H9 (cell line): ENCODE results near the gene INPP5A. TPM values are rescaled to one million over a fixed set of nuclear protein-coding genes. Genes with fewer than 3 reads are reported as not detected.

Experiments
- DNase-seq: peaks from one replicate; pipeline ENCODE4 v3.0.0-alpha.2; 2017
- H2AFZ ChIP-seq: one replicate; pipeline ENCODE4 v1.6.1; 2013; ENCODE audit warnings: mild to moderate bottlenecking, low read length, control low read depth, moderate library complexity
- H2AK5ac ChIP-seq: 2 replicates; pipeline ENCODE4 v1.6.1; 2013; ENCODE audit warnings: low read length, control low read depth, mixed read lengths; ENCODE audit not compliant: insufficient read length
- H2BK120ac ChIP-seq: one replicate; pipeline ENCODE4 v1.6.1; 2013; ENCODE audit warnings: low read depth, mild to moderate bottlenecking, low read length, control low read depth, inconsistent platforms; ENCODE audit not compliant: poor library complexity, severe bottlenecking
- H2BK12ac ChIP-seq: 2 replicates; pipeline ENCODE4 v1.6.1; 2013; ENCODE audit warnings: low read length, control low read depth, mixed read lengths, low read depth; ENCODE audit not compliant: insufficient read length
- H2BK15ac ChIP-seq: 2 replicates; pipeline ENCODE4 v1.6.1; 2013; ENCODE audit warnings: low read depth, low read length, control low read depth
- H2BK20ac ChIP-seq: one replicate; pipeline ENCODE4 v1.6.1; 2013; ENCODE audit warnings: low read depth, mild to moderate bottlenecking, low read length, control low read depth, inconsistent platforms; ENCODE audit not compliant: poor library complexity, severe bottlenecking
- H2BK5ac ChIP-seq: 2 replicates; pipeline ENCODE4 v1.6.1; 2013; ENCODE audit warnings: low read length, control low read depth, mixed read lengths; ENCODE audit not compliant: insufficient read length
- H3K14ac ChIP-seq: 2 replicates; pipeline ENCODE4 v1.6.1; 2013; ENCODE audit warnings: low read length, control low read depth; ENCODE audit not compliant: insufficient read depth
- H3K18ac ChIP-seq: 2 replicates; pipeline ENCODE4 v1.6.1; 2013; ENCODE audit warnings: low read depth, mild to moderate bottlenecking, mixed read lengths, low read length, control low read depth; ENCODE audit not compliant: insufficient read length
- H3K23ac ChIP-seq: 2 replicates; pipeline ENCODE4 v1.6.1; 2013; ENCODE audit warnings: low read length, control low read depth, mixed read lengths, low read depth; ENCODE audit not compliant: insufficient read length
- H3K23me2 ChIP-seq: 2 replicates; pipeline ENCODE4 v1.6.1; 2013; ENCODE audit warnings: low read depth, mild to moderate bottlenecking, mixed read lengths, low read length, control low read depth; ENCODE audit not compliant: insufficient read length, poor library complexity, severe bottlenecking
- H3K27ac ChIP-seq: 2 replicates; pipeline ENCODE4 v1.5.1; 2013; ENCODE audit warnings: low read length, control low read depth, mixed read lengths, low read depth; ENCODE audit not compliant: insufficient read length
- H3K27me3 ChIP-seq: 2 replicates; pipeline ENCODE4 v1.6.1; 2013; ENCODE audit warnings: low read length, control low read depth, inconsistent platforms; ENCODE audit not compliant: insufficient read depth
- H3K4ac ChIP-seq: 2 replicates; pipeline ENCODE4 v1.6.1; 2013; ENCODE audit warnings: low read depth, mild to moderate bottlenecking, control low read depth, inconsistent platforms, low read length, moderate library complexity
- H3K4me1 ChIP-seq: 2 replicates; pipeline ENCODE4 v1.6.1; 2013; ENCODE audit warnings: low read length, control low read depth, inconsistent platforms; ENCODE audit not compliant: insufficient read depth
- H3K4me2 ChIP-seq: 2 replicates; pipeline ENCODE4 v1.6.1; 2013; ENCODE audit warnings: low read length, control low read depth, mixed read lengths; ENCODE audit not compliant: insufficient read length, insufficient read depth
- H3K56ac ChIP-seq: 2 replicates; pipeline ENCODE4 v1.6.1; 2013; ENCODE audit warnings: low read depth, mild to moderate bottlenecking, mixed read lengths, low read length, control low read depth; ENCODE audit not compliant: insufficient read length
- H3K79me1 ChIP-seq: 2 replicates; pipeline ENCODE4 v1.6.1; 2013; ENCODE audit warnings: low read depth, mild to moderate bottlenecking, moderate library complexity, low read length, control low read depth, inconsistent platforms; ENCODE audit not compliant: insufficient read depth, poor library complexity, severe bottlenecking
- H3K79me2 ChIP-seq: 2 replicates; pipeline ENCODE4 v1.6.1; 2013; ENCODE audit warnings: low read length, control low read depth, inconsistent platforms; ENCODE audit not compliant: insufficient read depth
- H3K9ac ChIP-seq: 2 replicates; pipeline ENCODE4 v1.6.1; 2013; ENCODE audit warnings: low read length, control low read depth, mixed read lengths; ENCODE audit not compliant: insufficient read length; ENCODE audit errors: extremely low read depth
- H3K9me3 ChIP-seq: one replicate; pipeline ENCODE4 v1.6.1; 2013; ENCODE audit warnings: low read depth, low read length, inconsistent platforms; ENCODE audit not compliant: control insufficient read depth
- H3T11ph ChIP-seq: one replicate; pipeline ENCODE4 v1.6.1; 2013; ENCODE audit warnings: mild to moderate bottlenecking, low read length, control low read depth, inconsistent platforms
- H4K20me1 ChIP-seq: one replicate; pipeline ENCODE4 v1.6.1; 2013; ENCODE audit not compliant: control insufficient read depth, insufficient read length, insufficient read depth
- H4K5ac ChIP-seq: 2 replicates; pipeline ENCODE4 v1.6.1; 2013; ENCODE audit warnings: low read depth, mild to moderate bottlenecking, mixed read lengths, low read length, control low read depth; ENCODE audit not compliant: insufficient read length
- H4K8ac ChIP-seq: replicated peaks from 2 replicates; pipeline ENCODE4 v1.6.1; 2013; ENCODE audit warnings: low read length, control low read depth, mixed read lengths, low read depth; ENCODE audit not compliant: insufficient read length
- H4K91ac ChIP-seq: 2 replicates; pipeline ENCODE4 v1.6.1; 2013; ENCODE audit warnings: low read depth, mild to moderate bottlenecking, moderate library complexity, mixed read lengths, low read length, control low read depth; ENCODE audit not compliant: insufficient read length
- H3K27ac Mint-ChIP-seq, 3 experiments: 2 replicates in 2 of 3; 3 replicates in 1 of 3; pipeline ENCODE4 v1.8.0; 2020 to 2021; ENCODE audit warnings: mixed read lengths in 3 of 3, mild to moderate bottlenecking in 1 of 3, moderate library complexity in 1 of 3
- H3K27me3 Mint-ChIP-seq: 2 replicates; pipeline ENCODE4 v1.8.0; 2021; ENCODE audit warnings: low read depth, mild to moderate bottlenecking, moderate library complexity, mixed read lengths
- H3K36me3 Mint-ChIP-seq, 3 experiments: 2 replicates in 2 of 3; 3 replicates in 1 of 3; pipeline ENCODE4 v1.8.0; 2020 to 2021; ENCODE audit warnings: low read depth in 3 of 3, mixed read lengths in 3 of 3; ENCODE audit not compliant: insufficient read depth in 1 of 3
- H3K4me1 Mint-ChIP-seq, 2 experiments: 2 replicates each; pipeline ENCODE4 v1.8.0; 2020; ENCODE audit warnings: mixed read lengths in 2 of 2
- H3K4me3 Mint-ChIP-seq, 2 experiments: 2 replicates in 1 of 2; 3 replicates in 1 of 2; pipeline ENCODE4 v1.8.0; 2020 to 2021; ENCODE audit warnings: mild to moderate bottlenecking in 2 of 2, mixed read lengths in 2 of 2, moderate library complexity in 1 of 2
- H3K9me3 Mint-ChIP-seq, 2 experiments: 2 replicates in 1 of 2; 3 replicates in 1 of 2; pipeline ENCODE4 v1.8.0; 2020; ENCODE audit warnings: mild to moderate bottlenecking in 2 of 2, mixed read lengths in 2 of 2, moderate library complexity in 1 of 2
- CTCF ChIP-seq: fragments of 200-600 bp; sonication (generic); conservative IDR thresholded peaks from 3 replicates; pipeline ENCODE4 v1.8.0; 2021; ENCODE audit warnings: antibody characterized with exemption, mild to moderate bottlenecking
- WGBS: extraction: QIAGEN DNeasy Blood & Tissue Kit; methylation state at CpG from one replicate; pipeline ENCODE4 v1.1.7; 2013; ENCODE audit warnings: missing lambda C conversion rate, low lambda C conversion rate, mixed read lengths; ENCODE audit not compliant: insufficient read length; ENCODE audit errors: extremely low coverage; 5-methylcytosine and 5-hydroxymethylcytosine counted together
- total RNA-seq: library from RNA; stranded (reverse); gene quantifications from 2 replicates; pipeline ENCODE4 v1.2.1, GENCODE V29; 2021

INPP5A gene
- total RNA-seq, 1 experiment from 2014 or later: 17.7 TPM

GRCh38 chr10:132555648-132556575 lies 18.3 kb downstream of the INPP5A start:
- Histone ChIP-seq H3K4ac (no peak overlapping the region), H4K8ac (no peak overlapping the region), H3K23ac (no peak overlapping the region), H2AFZ (no peak overlapping the region), H2AK5ac (no peak overlapping the region), H2BK120ac (no peak overlapping the region), H2BK20ac (no peak overlapping the region), H3K79me2 (peaks cover 3% of the 10 kb centered on the region; the same call in 1 of the 2 replicates), H2BK15ac (no peak overlapping the region), H3K23me2 (no peaks in the 10 kb centered on the region), H3K27ac (no peak overlapping the region), H3K9me3 (no peaks in the 10 kb centered on the region), H3T11ph (no peak overlapping the region), H3K9ac (no peak overlapping the region), H3K4me1 (no peaks in the 10 kb centered on the region), H3K14ac (no peak overlapping the region), H4K20me1 (no peaks in the 10 kb centered on the region), H4K91ac (no peak overlapping the region), H3K27me3 (no peaks in the 10 kb centered on the region), H3K56ac (no peak overlapping the region), H4K5ac (no peak overlapping the region), H3K4me2 (no peak overlapping the region), H3K79me1 (no peaks in the 10 kb centered on the region), H3K18ac (no peak overlapping the region), H2BK5ac (no peak overlapping the region), H2BK12ac (no peak overlapping the region)
- Mint-ChIP-seq H3K36me3 (peaks cover 0 to 2% (median under 1%) of the 10 kb centered on the region in 3 experiments; a peak in 3 of 7 replicates), H3K27me3 (no peaks in the 10 kb centered on the region; the same call in 1 of the 2 replicates), H3K4me3 (no peak overlapping the region), H3K9me3 (peaks cover 0 to under 1% of the 10 kb centered on the region in 2 experiments; a peak in 1 of 5 replicates), H3K27ac (no peak overlapping the region), H3K4me1 (peaks cover 2 to 3% of the 10 kb centered on the region in 2 experiments; a peak in 2 of 4 replicates)
- DNase-seq: no peak
- WGBS: no CpG with 5 or more reads among the region's 22 CpGs
- TF ChIP-seq CTCF: no peak
